GM18526 (cell line): ENCODE measurements around the gene ZG16B.

Experiments used
- POLR2A ChIP-seq: IDR thresholded peaks from 3 replicates; pipeline ENCODE4 v1.6.1; 2011; ENCODE audit not compliant: insufficient read length; ENCODE audit errors: extremely low read depth

Gene ZG16B

DNA sequence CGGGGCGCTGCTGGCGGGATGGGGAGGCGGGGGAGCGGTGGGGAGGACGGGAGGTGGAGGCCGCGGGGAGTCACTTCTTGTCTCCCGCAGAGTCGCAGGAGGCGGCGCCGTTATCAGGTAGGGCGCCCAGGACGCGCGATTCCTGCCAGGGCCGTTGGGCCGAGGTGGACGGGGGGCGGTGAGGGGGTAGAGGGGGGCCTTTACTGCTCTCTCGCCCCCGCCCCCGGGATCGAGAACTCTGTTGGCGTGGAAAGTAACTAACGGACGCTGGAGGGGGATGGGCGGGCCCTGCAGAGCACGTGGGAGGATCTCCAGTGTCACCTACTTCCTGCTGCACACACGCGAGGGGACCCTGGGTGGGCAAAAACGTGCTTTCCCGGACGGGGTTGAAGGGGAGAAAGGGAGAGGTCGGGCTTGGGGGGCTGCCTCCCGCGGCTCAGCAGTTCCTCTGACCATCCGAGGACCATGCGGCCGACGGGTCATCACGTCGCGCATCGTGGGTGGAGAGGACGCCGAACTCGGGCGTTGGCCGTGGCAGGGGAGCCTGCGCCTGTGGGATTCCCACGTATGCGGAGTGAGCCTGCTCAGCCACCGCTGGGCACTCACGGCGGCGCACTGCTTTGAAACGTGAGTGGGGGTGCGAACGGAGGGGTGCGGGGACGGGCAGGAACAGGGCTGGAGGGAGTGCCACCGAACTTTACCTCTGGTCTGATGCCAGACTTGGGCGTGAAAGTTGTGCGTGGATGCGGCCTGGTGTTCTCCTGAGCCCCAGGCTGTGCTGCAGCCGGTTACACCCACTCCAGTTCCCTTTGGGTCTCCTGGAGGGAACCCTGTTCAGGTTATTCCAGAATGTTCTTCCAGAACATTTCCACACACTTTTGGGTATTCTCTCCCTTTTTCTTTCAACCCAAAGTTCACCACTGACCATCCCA lies 12.5 kb upstream of the ZG16B start:
- no peak for TF ChIP-seq POLR2A

DNA sequence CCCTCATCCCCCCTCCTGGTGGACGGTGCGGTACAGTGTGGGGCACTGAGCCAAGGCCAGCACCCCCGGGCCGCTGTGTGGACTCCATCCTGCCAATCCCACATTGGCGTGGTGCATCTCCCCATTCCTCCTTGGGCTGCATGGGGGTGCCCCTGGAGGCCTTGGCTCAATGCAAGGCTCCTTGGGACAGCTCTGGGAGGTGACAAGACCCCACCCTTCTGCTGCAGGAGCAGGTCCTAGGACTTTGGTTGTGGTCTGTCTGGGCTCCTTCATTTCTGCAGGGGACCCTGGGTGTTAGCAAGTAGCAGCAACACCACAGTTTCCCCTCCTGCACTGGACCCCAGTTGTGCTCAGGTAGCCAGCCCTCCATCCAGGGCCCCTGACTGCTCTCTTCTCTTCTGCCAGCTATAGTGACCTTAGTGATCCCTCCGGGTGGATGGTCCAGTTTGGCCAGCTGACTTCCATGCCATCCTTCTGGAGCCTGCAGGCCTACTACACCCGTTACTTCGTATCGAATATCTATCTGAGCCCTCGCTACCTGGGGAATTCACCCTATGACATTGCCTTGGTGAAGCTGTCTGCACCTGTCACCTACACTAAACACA lies 11.7 kb upstream of the ZG16B start:
- no peak for TF ChIP-seq POLR2A

DNA sequence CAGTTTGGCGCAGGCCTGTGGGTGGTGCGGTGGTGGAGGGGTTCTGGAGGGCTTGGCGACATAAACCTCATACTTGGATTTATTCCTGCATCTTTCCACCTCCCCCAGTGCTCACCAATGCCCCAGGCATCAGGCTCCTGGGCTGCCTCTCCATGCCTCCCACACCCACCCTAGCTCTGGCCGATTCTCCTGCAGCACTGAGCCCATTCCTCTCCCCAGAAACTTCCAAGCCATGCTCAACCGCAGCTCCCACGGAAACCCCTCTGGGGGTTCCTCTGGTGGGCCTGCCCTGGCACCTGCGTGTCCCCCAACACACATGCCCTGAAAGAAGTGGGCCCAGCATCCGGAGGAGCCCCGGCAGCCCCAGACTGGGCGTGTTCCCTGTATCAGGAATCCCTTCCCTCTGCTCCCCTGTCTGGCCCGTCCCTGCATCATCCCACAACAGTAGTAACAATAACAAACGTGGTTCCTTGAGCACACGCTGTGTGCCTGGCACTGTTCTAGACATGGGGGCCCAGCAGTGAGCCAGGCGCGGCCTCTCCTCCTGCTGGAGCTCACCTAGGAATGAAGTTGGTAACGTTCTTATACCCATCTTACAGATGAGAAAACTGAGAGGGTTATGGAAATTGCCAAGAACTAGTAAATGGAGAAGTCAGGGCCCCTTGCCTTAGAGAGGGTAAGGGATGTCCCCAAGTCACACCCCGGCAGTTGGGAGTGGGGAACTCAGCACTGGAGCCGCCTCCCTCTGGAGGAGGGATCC lies 10.7 kb upstream of the ZG16B start:
- TF ChIP-seq POLR2A: no peak

DNA sequence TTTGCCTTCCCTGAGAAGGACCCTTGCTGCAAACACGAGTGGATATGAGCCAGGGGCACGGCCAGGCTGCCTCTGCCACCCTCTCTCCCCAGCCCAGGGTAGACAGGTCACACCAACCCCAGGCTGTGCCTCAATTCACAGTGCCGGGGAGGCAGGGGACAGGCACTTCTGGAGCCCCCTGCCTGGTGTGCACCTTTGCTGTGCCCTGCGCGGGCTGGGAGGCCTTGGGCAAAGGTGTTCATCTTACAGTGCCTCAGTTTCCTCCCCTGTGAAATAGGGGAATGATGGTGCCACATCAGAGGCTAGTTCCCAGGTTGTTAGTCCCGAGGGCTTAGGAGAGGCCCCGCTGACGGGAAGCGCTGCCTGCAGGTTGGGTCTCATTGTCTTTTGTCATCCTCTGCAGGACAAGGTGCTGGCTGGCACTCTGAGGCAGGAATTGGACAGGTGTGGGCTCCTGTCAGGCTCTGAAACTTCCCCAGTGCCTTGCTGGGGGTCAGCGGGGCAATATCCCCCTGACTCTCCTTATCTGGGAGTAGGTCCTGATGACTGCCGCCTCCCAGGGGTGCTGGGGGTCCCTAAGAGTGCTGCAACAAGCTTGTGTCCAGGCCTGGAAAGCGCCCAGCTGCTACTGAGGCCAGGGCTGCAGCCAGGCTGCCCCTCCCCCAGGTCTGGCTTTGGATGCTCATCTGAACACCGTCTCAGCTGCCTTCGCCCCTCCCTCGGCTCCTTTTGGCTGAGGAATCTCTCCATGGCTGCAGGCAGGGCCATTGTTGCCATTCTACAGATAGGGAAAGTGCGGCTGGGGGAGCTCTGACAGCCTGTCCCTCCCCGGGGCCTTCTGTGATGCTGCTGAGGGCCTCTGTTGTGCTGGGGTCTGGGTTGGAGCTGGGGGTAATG lies 9.9 kb upstream of the ZG16B start:
- no peak for TF ChIP-seq POLR2A

DNA sequence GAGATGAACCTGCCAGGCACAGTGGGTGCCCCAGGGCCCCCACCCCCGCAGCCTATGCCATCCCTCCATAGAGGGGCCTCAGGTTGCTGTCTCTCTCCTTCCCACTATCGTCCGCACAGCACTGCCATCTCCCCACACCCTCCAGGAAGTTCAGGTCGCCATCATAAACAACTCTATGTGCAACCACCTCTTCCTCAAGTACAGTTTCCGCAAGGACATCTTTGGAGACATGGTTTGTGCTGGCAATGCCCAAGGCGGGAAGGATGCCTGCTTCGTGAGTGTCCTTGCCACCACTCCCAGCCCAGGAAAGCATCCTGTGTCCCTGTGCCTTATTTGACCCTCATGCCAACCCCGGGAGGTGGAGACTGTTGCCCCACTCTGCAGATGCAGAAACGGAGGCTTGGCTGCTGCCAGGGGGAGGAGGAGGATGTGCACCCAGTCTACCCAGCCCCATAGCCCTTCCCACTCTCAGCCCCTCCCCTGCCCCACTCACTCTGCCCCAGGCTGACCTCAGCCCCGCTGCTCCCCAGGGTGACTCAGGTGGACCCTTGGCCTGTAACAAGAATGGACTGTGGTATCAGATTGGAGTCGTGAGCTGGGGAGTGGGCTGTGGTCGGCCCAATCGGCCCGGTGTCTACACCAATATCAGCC lies 9.1 kb upstream of the ZG16B start:
- no peak for TF ChIP-seq POLR2A

DNA sequence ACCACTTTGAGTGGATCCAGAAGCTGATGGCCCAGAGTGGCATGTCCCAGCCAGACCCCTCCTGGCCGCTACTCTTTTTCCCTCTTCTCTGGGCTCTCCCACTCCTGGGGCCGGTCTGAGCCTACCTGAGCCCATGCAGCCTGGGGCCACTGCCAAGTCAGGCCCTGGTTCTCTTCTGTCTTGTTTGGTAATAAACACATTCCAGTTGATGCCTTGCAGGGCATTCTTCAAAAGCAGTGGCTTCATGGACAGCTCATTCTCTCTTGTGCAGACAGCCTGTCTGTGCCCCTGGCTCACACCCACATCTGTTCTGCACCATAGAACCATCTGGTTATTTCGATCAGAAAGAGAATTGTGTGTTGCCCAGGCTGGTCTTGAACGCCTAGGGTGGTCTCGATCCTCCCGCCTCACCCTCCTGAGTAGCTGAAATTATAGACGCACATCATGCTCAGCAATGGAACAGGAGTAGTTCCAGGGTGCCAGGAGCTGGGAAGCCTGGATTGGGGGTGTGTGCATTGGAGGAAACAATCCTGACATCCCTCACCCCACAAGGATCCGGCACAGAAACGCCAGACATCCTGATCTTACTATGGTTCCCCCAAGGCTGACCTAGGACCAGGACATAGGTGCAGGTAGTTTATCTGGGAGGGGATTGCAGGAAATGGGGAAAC lies 8.5 kb upstream of the ZG16B start:
- TF ChIP-seq POLR2A: no peak

DNA sequence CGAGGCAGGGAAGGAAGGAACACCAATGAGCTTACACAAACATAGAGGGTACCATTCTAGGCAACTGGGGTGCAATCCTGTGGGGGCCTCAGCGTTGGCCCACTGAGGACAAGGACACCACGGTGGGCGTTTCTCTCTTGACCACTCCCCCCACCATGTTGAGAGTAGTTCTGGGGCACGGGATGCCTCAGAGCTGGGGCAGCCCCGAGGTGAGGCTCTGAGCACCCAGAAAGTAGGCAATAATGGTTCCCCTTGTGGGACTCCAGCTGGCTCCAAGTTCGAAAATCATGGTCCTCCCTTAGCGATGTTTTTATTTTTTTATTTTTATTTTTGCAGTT lies 8.0 kb upstream of the ZG16B start:
- TF ChIP-seq POLR2A: no peak

DNA sequence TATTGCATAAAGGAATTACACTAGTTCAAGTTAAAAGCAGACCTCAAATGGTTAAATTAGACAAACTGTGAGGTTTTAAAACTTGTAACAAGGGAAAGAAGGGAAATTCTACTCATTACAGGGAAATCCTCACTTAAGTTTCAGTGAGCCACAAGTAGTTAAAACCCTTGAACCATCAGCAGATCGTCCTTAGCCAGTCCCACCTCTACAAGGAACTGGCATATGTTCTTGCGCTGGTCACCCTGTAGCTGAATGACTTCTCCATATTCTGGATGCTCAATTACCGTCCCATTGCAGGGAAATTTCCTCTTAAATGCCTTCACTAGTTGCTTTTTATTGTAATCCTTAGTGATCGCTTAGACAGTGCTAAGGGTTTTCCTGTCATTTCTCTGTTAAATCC lies 7.6 kb upstream of the ZG16B start:
- no peak for TF ChIP-seq POLR2A

DNA sequence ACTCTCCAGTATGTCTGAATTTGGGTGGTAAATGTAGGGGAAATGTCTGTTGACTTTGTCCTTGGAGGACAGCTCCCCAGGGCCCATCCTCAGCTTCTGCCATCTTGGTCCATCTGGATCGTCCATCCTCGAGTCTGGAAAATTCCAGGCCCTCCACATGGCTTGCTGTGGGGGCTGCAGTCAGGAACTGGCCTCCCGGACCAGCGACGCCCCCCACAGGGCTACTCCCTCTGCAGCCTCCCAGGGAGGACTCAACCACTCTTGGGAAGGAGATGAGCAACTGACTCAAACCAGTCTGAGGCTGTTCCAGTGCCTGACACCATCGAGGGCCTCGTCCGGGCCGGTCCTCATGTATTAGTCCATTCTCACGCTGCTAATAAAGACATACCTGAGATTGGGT lies 5.5 kb upstream of the ZG16B start:
- TF ChIP-seq POLR2A: no peak

DNA sequence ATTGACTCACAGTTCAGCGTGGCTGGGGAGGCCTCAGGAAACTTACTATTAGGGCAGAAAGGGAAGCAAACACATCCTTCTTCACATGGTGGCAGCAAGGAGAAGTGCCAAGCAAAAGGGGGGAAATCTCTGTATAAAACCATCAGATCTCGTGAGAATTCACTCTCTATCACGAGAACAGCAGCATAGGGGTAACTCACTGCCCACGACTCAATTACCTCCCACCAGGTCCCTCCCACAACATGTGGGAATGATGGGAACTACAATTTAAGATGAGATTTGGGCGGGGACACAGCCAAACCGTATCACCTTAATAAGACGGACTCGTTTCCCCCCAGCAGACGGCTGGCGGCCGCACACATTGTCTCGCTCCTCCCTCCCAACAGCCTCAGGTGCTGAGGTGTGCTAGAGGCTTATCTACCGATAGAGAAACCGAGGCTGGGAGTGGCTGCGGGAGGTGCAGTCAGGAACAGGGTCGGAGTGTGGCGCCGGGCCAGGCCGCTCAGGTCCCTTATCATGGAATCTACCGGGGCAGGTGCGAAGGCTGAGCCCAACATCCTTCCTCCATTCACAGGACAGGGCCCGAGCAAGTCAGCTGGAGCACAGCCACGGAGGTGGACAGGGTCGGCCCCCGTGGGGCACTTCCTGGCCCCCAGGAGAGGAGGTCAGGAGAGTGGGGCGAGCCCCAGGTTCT lies 4.9 kb upstream of the ZG16B start:
- no peak for TF ChIP-seq POLR2A

DNA sequence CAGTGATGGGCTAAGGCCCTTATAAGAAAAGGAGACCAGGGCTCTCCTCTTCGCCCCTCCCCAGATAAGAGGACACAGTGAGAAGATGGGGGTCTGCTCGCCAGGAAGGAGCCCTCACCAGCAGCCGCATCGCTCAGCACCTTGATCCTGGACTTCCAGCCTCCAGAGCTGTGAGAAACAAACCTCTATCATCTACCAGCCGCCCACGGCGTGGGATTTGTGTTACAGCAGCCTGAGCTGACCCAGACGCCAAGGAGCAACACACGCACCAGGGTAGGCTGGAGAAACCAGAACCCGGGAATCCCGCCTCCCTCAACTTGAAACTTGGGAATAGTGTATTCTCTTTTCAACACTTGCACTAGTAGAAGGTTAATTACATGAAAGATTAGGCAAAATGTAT lies 4.2 kb upstream of the ZG16B start:
- TF ChIP-seq POLR2A: no peak

DNA sequence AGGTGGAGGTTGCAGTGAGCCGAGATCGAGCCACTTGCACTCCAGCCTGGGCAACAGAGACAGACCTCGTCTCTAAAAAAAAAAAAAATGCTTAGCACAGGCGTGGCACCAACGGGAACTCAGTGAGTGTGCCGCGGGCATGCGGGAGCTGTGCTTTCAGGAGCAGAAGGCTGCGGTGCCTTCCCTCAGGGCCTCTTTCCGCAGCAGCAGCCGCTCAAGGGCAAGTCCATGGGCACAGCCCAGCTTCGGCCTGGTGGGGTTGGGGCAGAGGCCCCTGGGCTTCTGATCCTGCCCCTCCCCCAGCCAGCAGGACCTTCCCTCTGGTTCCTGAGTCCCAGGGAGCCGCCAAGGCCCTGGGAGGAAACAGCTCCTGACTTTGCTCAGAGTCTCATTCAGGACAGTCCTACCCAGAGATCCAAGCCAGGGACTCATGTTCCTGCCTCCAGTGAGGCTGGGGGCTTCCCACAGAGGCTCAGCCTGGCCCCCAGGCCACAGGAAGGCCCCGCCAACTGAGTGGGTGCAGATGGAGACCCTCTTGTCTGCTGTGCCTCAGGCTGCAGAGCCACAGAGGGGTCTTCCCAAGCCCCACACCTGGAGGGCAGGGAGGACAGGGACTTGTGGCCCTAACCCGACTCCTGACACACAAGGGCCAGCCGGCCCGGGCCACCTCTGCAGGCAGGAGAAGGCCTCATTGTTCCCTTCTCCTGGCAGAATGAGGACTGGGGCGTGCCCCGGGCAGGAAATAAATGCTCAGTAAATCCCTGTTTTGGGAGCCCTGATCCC lies 3.3 kb upstream of the ZG16B start:
- no peak for TF ChIP-seq POLR2A

DNA sequence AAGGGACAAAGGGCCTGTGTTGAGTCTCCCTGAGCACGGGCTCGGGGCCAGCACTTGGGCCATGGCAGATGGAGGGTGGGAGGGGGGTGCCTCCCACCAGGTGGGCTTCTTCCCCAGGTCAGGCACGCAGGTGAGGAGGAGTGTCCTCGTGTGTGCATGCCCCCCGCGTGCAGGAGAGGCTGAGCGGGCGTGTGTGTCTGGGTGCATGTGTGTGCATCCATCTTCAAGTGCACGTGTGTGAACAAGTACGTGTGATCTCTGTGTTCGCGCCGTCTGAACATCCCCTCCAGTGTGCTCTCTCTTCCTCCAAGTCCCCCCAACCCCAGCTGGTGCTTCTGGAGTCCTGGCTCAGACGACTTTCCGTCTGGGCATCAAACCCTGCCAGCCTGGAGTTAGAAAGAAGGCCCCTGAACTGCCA lies 2.7 kb upstream of the ZG16B start:
- no peak for TF ChIP-seq POLR2A
